Cardiac septum (tissue), 1 donor: ENCODE measurements around the gene GRK1. TPM values are rescaled to one million over a fixed set of nuclear protein-coding genes. Genes with fewer than 3 reads are reported as not detected.
A peak's percentile ranks its signal among the peaks of the same experiment; 100 is the strongest.
"Not testable (repeated sequence)": the region's sequence is repeated elsewhere in the genome, so short reads cannot be mapped to it uniquely, and the experiment has no call there.

Experiments used
- DNase-seq: peaks from one replicate; pipeline ENCODE4 v3.0.0-alpha.2; 2020; ENCODE audit warnings: low spot score
- intact Hi-C: fragments of 100-400 bp; cut with DNase I; formaldehyde crosslinking; loops from one replicate; pipeline ENCODE4 v1.14.0; 2022
- total RNA-seq: library from RNA; stranded (reverse); fragmentation: NEBNext Ultra II Directional; extraction: Animal tissue kit (Norgen Biotek cat#: 25700); gene quantifications from one replicate; pipeline ENCODE4 v1.2.1, GENCODE V29; 2021
- donor health status: DM: no; HTN: no; CAD: no.

The GRK1 gene
- total RNA-seq, 1 donor from 2014 or later: 0.48 TPM

- peak; percentile 91 for DNase-seq
Observed at GRCh38 chr13:113724780-113725315, 57.8 kb downstream of the GRK1 start.

GRCh38 chr13:113725329-113726105, 58.5 kb downstream of the GRK1 start:
- intact Hi-C loops, DNase-seq: not testable (repeated sequence)

More at GRCh38 chr13:113724780-113725315, 57.8 kb downstream of the GRK1 start:
- intact Hi-C loops: no loop called here

- intact Hi-C loops: not testable (repeated sequence)
Observed at GRCh38 chr13:113726106-113726821, 59.2 kb downstream of the GRK1 start.

GRCh38 chr13:113726961-113727411, 60.0 kb downstream of the GRK1 start:
- no peak for DNase-seq
- intact Hi-C loops: no loop called here

More at GRCh38 chr13:113726106-113726821, 59.2 kb downstream of the GRK1 start:
- not testable (repeated sequence) for DNase-seq

GRCh38 chr13:113728571-113729054, 61.6 kb downstream of the GRK1 start:
- no peak for DNase-seq
- intact Hi-C loops: no loop called here

- DNase-seq: no peak
Observed at GRCh38 chr13:113729187-113730019, 62.4 kb downstream of the GRK1 start.

GRCh38 chr13:113730258-113730691, 63.3 kb downstream of the GRK1 start:
- DNase-seq: no peak

More at GRCh38 chr13:113729187-113730019, 62.4 kb downstream of the GRK1 start:
- intact Hi-C loops: no loop called here

GRCh38 chr13:113730831-113731191, 63.8 kb downstream of the GRK1 start:
- intact Hi-C loops: no loop called here
- DNase-seq: no peak

More at GRCh38 chr13:113730258-113730691, 63.3 kb downstream of the GRK1 start:
- intact Hi-C loops: no loop called here

GRCh38 chr13:113731192-113732175, 64.5 kb downstream of the GRK1 start:
- intact Hi-C loops: no loop called here
- DNase-seq: no peak

GRCh38 chr13:113732176-113732960, 65.3 kb downstream of the GRK1 start:
- intact Hi-C loops: no loop called here
- no peak for DNase-seq

- intact Hi-C loops: no loop called here
- DNase-seq: no peak
Observed at GRCh38 chr13:113732961-113733950, 66.2 kb downstream of the GRK1 start.

GRCh38 chr13:113734099-113734825, 67.2 kb downstream of the GRK1 start:
- no peak for DNase-seq
- intact Hi-C loops: no loop called here

GRCh38 chr13:113734826-113735125, 67.8 kb downstream of the GRK1 start:
- intact Hi-C loops: no loop called here
- no peak for DNase-seq

- intact Hi-C loops: no loop called here
- no peak for DNase-seq
Observed at GRCh38 chr13:113735194-113735593, 68.2 kb downstream of the GRK1 start.

- intact Hi-C loops: no loop called here
- no peak for DNase-seq
Observed at GRCh38 chr13:113735750-113736149, 68.7 kb downstream of the GRK1 start.

- no peak for DNase-seq
- intact Hi-C loops: no loop called here
Observed at GRCh38 chr13:113736258-113736731, 69.3 kb downstream of the GRK1 start.
